Measurements from ENCODE around the gene IL13RA2.

The IL13RA2 gene

GRCh38 chrX:115017455-115017854 lies at the start of gene IL13RA2:
TSS of gene IL13RA2 (minus strand) at chrX:115017616. CDS start at chrX:115017269, 347 bp downstream.
- Histone ChIP-seq H3K36me3 (ENCODE audit: control insufficient read depth in 1 of 2, insufficient read depth in 2 of 2, low read length in 2 of 2) (no peaks in the 10 kb centered on the region), H3K27ac (ENCODE audit: low read depth, low read length) (no peak within 1 kb of the TSS), H3K27me3 (ENCODE audit: control insufficient read depth in 1 of 2, insufficient read depth in 2 of 2, low read length in 2 of 2) (no peaks in the 10 kb centered on the region), H3K4me1 (ENCODE audit: control insufficient read depth in 1 of 2, insufficient read depth in 2 of 2, low read length in 2 of 2) (no peaks in the 10 kb centered on the region), H3K9ac (ENCODE audit: low read depth in 1 of 2, low read length in 2 of 2) (no peak within 1 kb of the TSS), H3K9me3 (ENCODE audit: control insufficient read depth in 1 of 2, low read length in 2 of 2) (no peaks in the 10 kb centered on the region), H3K4me3 (ENCODE audit: low read depth in 1 of 2, low read length in 2 of 2) (no peak within 1 kb of the TSS)

GRCh38 chrX:115065304-115065703 lies 47.9 kb upstream of the IL13RA2 start:
- Histone ChIP-seq H3K36me3 (ENCODE audit: control insufficient read depth in 1 of 2, insufficient read depth in 2 of 2, low read length in 2 of 2) (no peaks in the 10 kb centered on the region), H3K4me3 (ENCODE audit: low read depth in 1 of 2, low read length in 2 of 2) (no peak overlapping the region), H3K9ac (ENCODE audit: low read depth in 1 of 2, low read length in 2 of 2) (no peak overlapping the region), H3K27me3 (ENCODE audit: control insufficient read depth in 1 of 2, insufficient read depth in 2 of 2, low read length in 2 of 2) (no peaks in the 10 kb centered on the region), H3K9me3 (ENCODE audit: control insufficient read depth in 1 of 2, low read length in 2 of 2) (no peaks in the 10 kb centered on the region), H3K4me1 (ENCODE audit: control insufficient read depth in 1 of 2, insufficient read depth in 2 of 2, low read length in 2 of 2) (no peaks in the 10 kb centered on the region), H3K27ac (ENCODE audit: low read depth, low read length) (no peak overlapping the region)

GRCh38 chrX:115060013-115060412 lies 42.6 kb upstream of the IL13RA2 start:
- Histone ChIP-seq H3K27me3 (ENCODE audit: control insufficient read depth in 1 of 2, insufficient read depth in 2 of 2, low read length in 2 of 2) (no peaks in the 10 kb centered on the region), H3K36me3 (ENCODE audit: control insufficient read depth in 1 of 2, insufficient read depth in 2 of 2, low read length in 2 of 2) (no peaks in the 10 kb centered on the region), H3K27ac (ENCODE audit: low read depth, low read length) (no peak overlapping the region), H3K4me3 (ENCODE audit: low read depth in 1 of 2, low read length in 2 of 2) (no peak overlapping the region), H3K4me1 (ENCODE audit: control insufficient read depth in 1 of 2, insufficient read depth in 2 of 2, low read length in 2 of 2) (no peaks in the 10 kb centered on the region), H3K9ac (ENCODE audit: low read depth in 1 of 2, low read length in 2 of 2) (no peak overlapping the region), H3K9me3 (ENCODE audit: control insufficient read depth in 1 of 2, low read length in 2 of 2) (no peaks in the 10 kb centered on the region)

GRCh38 chrX:115058276-115058675 lies 40.9 kb upstream of the IL13RA2 start:
- Histone ChIP-seq H3K9me3 (ENCODE audit: control insufficient read depth in 1 of 2, low read length in 2 of 2) (no peaks in the 10 kb centered on the region), H3K4me3 (ENCODE audit: low read depth in 1 of 2, low read length in 2 of 2) (no peak overlapping the region), H3K27ac (ENCODE audit: low read depth, low read length) (no peak overlapping the region), H3K36me3 (ENCODE audit: control insufficient read depth in 1 of 2, insufficient read depth in 2 of 2, low read length in 2 of 2) (no peaks in the 10 kb centered on the region), H3K4me1 (ENCODE audit: control insufficient read depth in 1 of 2, insufficient read depth in 2 of 2, low read length in 2 of 2) (no peaks in the 10 kb centered on the region), H3K27me3 (ENCODE audit: control insufficient read depth in 1 of 2, insufficient read depth in 2 of 2, low read length in 2 of 2) (no peaks in the 10 kb centered on the region), H3K9ac (ENCODE audit: low read depth in 1 of 2, low read length in 2 of 2) (no peak overlapping the region)

- H3K9ac ChIP-seq (ENCODE audit: low read depth in 1 of 2, low read length in 2 of 2): no peak overlapping the region
- H3K4me1 ChIP-seq (ENCODE audit: control insufficient read depth in 1 of 2, insufficient read depth in 2 of 2, low read length in 2 of 2): no peaks in the 10 kb centered on the region
- no peaks in the 10 kb centered on the region for H3K27me3 ChIP-seq (ENCODE audit: control insufficient read depth in 1 of 2, insufficient read depth in 2 of 2, low read length in 2 of 2)
- no peak overlapping the region for H3K4me3 ChIP-seq (ENCODE audit: low read depth in 1 of 2, low read length in 2 of 2)
- H3K9me3 ChIP-seq (ENCODE audit: control insufficient read depth in 1 of 2, low read length in 2 of 2): no peaks in the 10 kb centered on the region
- no peak overlapping the region for H3K27ac ChIP-seq (ENCODE audit: low read depth, low read length)
- H3K36me3 ChIP-seq (ENCODE audit: control insufficient read depth in 1 of 2, insufficient read depth in 2 of 2, low read length in 2 of 2): no peaks in the 10 kb centered on the region
Observed at GRCh38 chrX:115054876-115055275, 37.5 kb upstream of the IL13RA2 start.

GRCh38 chrX:115053223-115053622 lies 35.8 kb upstream of the IL13RA2 start:
- Histone ChIP-seq H3K9me3 (ENCODE audit: control insufficient read depth in 1 of 2, low read length in 2 of 2) (no peaks in the 10 kb centered on the region), H3K4me1 (ENCODE audit: control insufficient read depth in 1 of 2, insufficient read depth in 2 of 2, low read length in 2 of 2) (no peaks in the 10 kb centered on the region), H3K36me3 (ENCODE audit: control insufficient read depth in 1 of 2, insufficient read depth in 2 of 2, low read length in 2 of 2) (no peaks in the 10 kb centered on the region), H3K27me3 (ENCODE audit: control insufficient read depth in 1 of 2, insufficient read depth in 2 of 2, low read length in 2 of 2) (no peaks in the 10 kb centered on the region), H3K9ac (ENCODE audit: low read depth in 1 of 2, low read length in 2 of 2) (no peak overlapping the region), H3K27ac (ENCODE audit: low read depth, low read length) (no peak overlapping the region), H3K4me3 (ENCODE audit: low read depth in 1 of 2, low read length in 2 of 2) (no peak overlapping the region)

GRCh38 chrX:115047715-115048114 lies 30.3 kb upstream of the IL13RA2 start:
- Histone ChIP-seq H3K9me3 (ENCODE audit: control insufficient read depth in 1 of 2, low read length in 2 of 2) (no peaks in the 10 kb centered on the region), H3K9ac (ENCODE audit: low read depth in 1 of 2, low read length in 2 of 2) (no peak overlapping the region), H3K27me3 (ENCODE audit: control insufficient read depth in 1 of 2, insufficient read depth in 2 of 2, low read length in 2 of 2) (no peaks in the 10 kb centered on the region), H3K4me1 (ENCODE audit: control insufficient read depth in 1 of 2, insufficient read depth in 2 of 2, low read length in 2 of 2) (no peaks in the 10 kb centered on the region), H3K4me3 (ENCODE audit: low read depth in 1 of 2, low read length in 2 of 2) (no peak overlapping the region), H3K36me3 (ENCODE audit: control insufficient read depth in 1 of 2, insufficient read depth in 2 of 2, low read length in 2 of 2) (no peaks in the 10 kb centered on the region), H3K27ac (ENCODE audit: low read depth, low read length) (no peak overlapping the region)

- Histone ChIP-seq H3K9me3 (ENCODE audit: control insufficient read depth in 1 of 2, low read length in 2 of 2) (no peaks in the 10 kb centered on the region), H3K27me3 (ENCODE audit: control insufficient read depth in 1 of 2, insufficient read depth in 2 of 2, low read length in 2 of 2) (no peaks in the 10 kb centered on the region), H3K36me3 (ENCODE audit: control insufficient read depth in 1 of 2, insufficient read depth in 2 of 2, low read length in 2 of 2) (no peaks in the 10 kb centered on the region), H3K4me1 (ENCODE audit: control insufficient read depth in 1 of 2, insufficient read depth in 2 of 2, low read length in 2 of 2) (no peaks in the 10 kb centered on the region), H3K9ac (ENCODE audit: low read depth in 1 of 2, low read length in 2 of 2) (no peak overlapping the region), H3K4me3 (ENCODE audit: low read depth in 1 of 2, low read length in 2 of 2) (no peak overlapping the region), H3K27ac (ENCODE audit: low read depth, low read length) (no peak overlapping the region)
Observed at GRCh38 chrX:115047181-115047580, 29.8 kb upstream of the IL13RA2 start.

- no peaks in the 10 kb centered on the region for H3K27me3 ChIP-seq (ENCODE audit: control insufficient read depth in 1 of 2, insufficient read depth in 2 of 2, low read length in 2 of 2)
- H3K9me3 ChIP-seq (ENCODE audit: control insufficient read depth in 1 of 2, low read length in 2 of 2): no peaks in the 10 kb centered on the region
- H3K4me1 ChIP-seq (ENCODE audit: control insufficient read depth in 1 of 2, insufficient read depth in 2 of 2, low read length in 2 of 2): no peaks in the 10 kb centered on the region
- no peaks in the 10 kb centered on the region for H3K36me3 ChIP-seq (ENCODE audit: control insufficient read depth in 1 of 2, insufficient read depth in 2 of 2, low read length in 2 of 2)
- no peak overlapping the region for H3K9ac ChIP-seq (ENCODE audit: low read depth in 1 of 2, low read length in 2 of 2)
- no peak overlapping the region for H3K27ac ChIP-seq (ENCODE audit: low read depth, low read length)
- H3K4me3 ChIP-seq (ENCODE audit: low read depth in 1 of 2, low read length in 2 of 2): no peak overlapping the region
Observed at GRCh38 chrX:115040417-115040816, 23.0 kb upstream of the IL13RA2 start.

GRCh38 chrX:115038406-115038805 lies 21.0 kb upstream of the IL13RA2 start:
- Histone ChIP-seq H3K27ac (ENCODE audit: low read depth, low read length) (no peak overlapping the region), H3K9me3 (ENCODE audit: control insufficient read depth in 1 of 2, low read length in 2 of 2) (no peaks in the 10 kb centered on the region), H3K9ac (ENCODE audit: low read depth in 1 of 2, low read length in 2 of 2) (no peak overlapping the region), H3K4me3 (ENCODE audit: low read depth in 1 of 2, low read length in 2 of 2) (no peak overlapping the region), H3K27me3 (ENCODE audit: control insufficient read depth in 1 of 2, insufficient read depth in 2 of 2, low read length in 2 of 2) (no peaks in the 10 kb centered on the region), H3K4me1 (ENCODE audit: control insufficient read depth in 1 of 2, insufficient read depth in 2 of 2, low read length in 2 of 2) (no peaks in the 10 kb centered on the region), H3K36me3 (ENCODE audit: control insufficient read depth in 1 of 2, insufficient read depth in 2 of 2, low read length in 2 of 2) (no peaks in the 10 kb centered on the region)

GRCh38 chrX:115036029-115036428 lies 18.6 kb upstream of the IL13RA2 start:
- no peaks in the 10 kb centered on the region for H3K36me3 ChIP-seq (ENCODE audit: control insufficient read depth in 1 of 2, insufficient read depth in 2 of 2, low read length in 2 of 2)
- no peak overlapping the region for H3K27ac ChIP-seq (ENCODE audit: low read depth, low read length)
- no peaks in the 10 kb centered on the region for H3K27me3 ChIP-seq (ENCODE audit: control insufficient read depth in 1 of 2, insufficient read depth in 2 of 2, low read length in 2 of 2)
- H3K9me3 ChIP-seq (ENCODE audit: control insufficient read depth in 1 of 2, low read length in 2 of 2): no peaks in the 10 kb centered on the region
- no peak overlapping the region for H3K4me3 ChIP-seq (ENCODE audit: low read depth in 1 of 2, low read length in 2 of 2)
- H3K4me1 ChIP-seq (ENCODE audit: control insufficient read depth in 1 of 2, insufficient read depth in 2 of 2, low read length in 2 of 2): no peaks in the 10 kb centered on the region
- no peak overlapping the region for H3K9ac ChIP-seq (ENCODE audit: low read depth in 1 of 2, low read length in 2 of 2)
